ENCODE data around the gene SAA1.

- TF ChIP-seq CTCF (conservative IDR thresholded peaks at IDR 0.05): no peak
- TF ChIP-seq ZFX (IDR thresholded peaks at IDR 0.05): no peak
These were observed 19.8 kb downstream of the SAA1 start for GRCh38 chr11:18285841-18286240.

All from C4-2B (cell line).